IMR-90 (cell line): ENCODE results near the gene ZEB2.

Experiments used
- BHLHE40 ChIP-seq: fragments of 150-350 bp; IDR thresholded peaks from 2 replicates; pipeline ENCODE4 v1.6.1; 2016; ENCODE audit warnings: mild to moderate bottlenecking, low read depth, low read length
- CEBPB ChIP-seq: IDR thresholded peaks from 2 replicates; pipeline ENCODE4 v1.6.1; 2012; ENCODE audit warnings: low read depth, low read length, improper control_type of control experiment
- CTCF ChIP-seq: conservative IDR thresholded peaks from 2 replicates; pipeline ENCODE4 v1.5.1; 2012; ENCODE audit warnings: mild to moderate bottlenecking, low read depth, low read length, improper control_type of control experiment
- FOS ChIP-seq: fragments of 150-350 bp; IDR thresholded peaks from 2 replicates; pipeline ENCODE4 v1.6.1; 2016; ENCODE audit warnings: low read depth, low read length
- MAFK ChIP-seq: IDR thresholded peaks from 2 replicates; pipeline ENCODE4 v1.6.1; 2012; ENCODE audit warnings: low read depth, low read length, improper control_type of control experiment
- MAZ ChIP-seq: IDR thresholded peaks from 2 replicates; pipeline ENCODE4 v1.6.1; 2012; ENCODE audit warnings: low read depth, mild to moderate bottlenecking, low read length, improper control_type of control experiment, moderate library complexity, borderline replicate concordance
- MXI1 ChIP-seq: IDR thresholded peaks from 2 replicates; pipeline ENCODE4 v1.6.1; 2012; ENCODE audit warnings: low read depth, mild to moderate bottlenecking, low read length, moderate library complexity, borderline replicate concordance
- NFE2L2 ChIP-seq: fragments of 150-350 bp; IDR thresholded peaks from 2 replicates; pipeline ENCODE4 v1.6.1; 2016; ENCODE audit warnings: low read depth, mild to moderate bottlenecking, low read length
- POLR2A ChIP-seq: IDR thresholded peaks from 2 replicates; pipeline ENCODE4 v1.6.1; 2012; ENCODE audit warnings: mild to moderate bottlenecking, low read depth, low read length
- RAD21 ChIP-seq: IDR thresholded peaks from 2 replicates; pipeline ENCODE4 v1.6.1; 2012; ENCODE audit warnings: low read length, improper control_type of control experiment
- RFX5 ChIP-seq: IDR thresholded peaks from 2 replicates; pipeline ENCODE4 v1.8.0; 2012; ENCODE audit warnings: low read depth, mild to moderate bottlenecking, low read length, moderate library complexity
- SMC3 ChIP-seq: fragments of 150-350 bp; IDR thresholded peaks from 2 replicates; pipeline ENCODE4 v1.6.1; 2016; ENCODE audit warnings: low read depth, mild to moderate bottlenecking, antibody characterized with exemption, low read length, moderate library complexity

DNA sequence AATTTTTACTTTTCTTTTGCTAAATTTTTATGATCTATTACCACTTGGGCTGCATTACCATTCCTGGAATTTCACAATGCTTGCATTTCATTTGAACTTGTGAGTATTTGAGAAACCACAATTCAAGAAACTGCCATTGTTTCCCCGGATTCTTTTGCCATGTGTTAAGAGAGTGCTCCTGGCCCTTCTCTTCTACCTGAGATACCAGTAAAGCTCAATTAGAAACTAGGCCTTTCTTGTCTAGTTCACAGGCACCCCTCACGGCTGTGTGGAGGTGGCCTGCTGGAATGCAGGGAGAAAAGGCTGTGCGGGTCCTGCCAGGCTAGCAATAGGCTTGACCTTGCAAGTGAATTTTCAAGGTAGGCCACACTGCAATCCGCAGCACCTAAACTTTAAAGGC is 40.8 kb downstream of the ZEB2 start:
- TF ChIP-seq CTCF (no peak), MXI1 (no peak), RAD21 (no peak), POLR2A (no peak), MAFK (no peak), SMC3 (no peak), BHLHE40 (no peak), CEBPB (peak; percentile 55), NFE2L2 (no peak), MAZ (no peak), FOS (no peak), RFX5 (no peak)
